ENCODE results near the gene ANKS1B. TPM values are rescaled to one million over a fixed set of nuclear protein-coding genes. Genes with fewer than 3 reads are reported as not detected.

ANKS1B gene
- total and polyA plus RNA-seq, 2 of the 4 experiments (the other 2 are of a cell fraction), result 0.17 to 0.18 TPM

DNA sequence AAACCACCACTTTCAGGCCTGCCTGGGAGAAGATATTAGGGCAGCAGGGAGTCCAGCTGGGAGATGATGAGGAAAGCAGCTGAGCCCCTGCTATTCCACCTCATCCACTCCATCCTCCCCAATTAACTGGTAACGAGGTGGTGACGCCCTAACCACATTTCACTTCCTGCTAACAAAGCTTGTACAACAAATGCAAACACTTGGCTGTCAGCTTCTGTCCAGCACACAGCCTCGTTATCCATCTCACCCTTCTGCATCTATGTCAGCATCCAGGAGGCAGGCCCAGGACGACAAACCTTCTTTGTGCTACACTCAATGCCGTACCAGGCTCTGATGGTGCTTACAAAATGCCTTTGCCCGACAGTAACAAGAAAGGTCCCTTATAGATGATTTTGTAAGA lies 1114.2 kb downstream of the ANKS1B start:
- ChIA-PET CTCF (no interaction called here), POLR2A (ENCODE audit: unreplicated experiment) (no interaction called here)
- Histone ChIP-seq H2BK5ac (ENCODE audit: low read depth, low read length, poor library complexity, severe bottlenecking) (no peak overlapping the region), H3K27ac (ENCODE audit: insufficient read depth, low read length) (no peak overlapping the region), H4K20me1 (ENCODE audit: insufficient read depth, low read length) (no peaks in the 10 kb centered on the region), H4K8ac (ENCODE audit: low read depth in 2 of 2, low read length in 2 of 2) (no peak overlapping the region), H2BK15ac (ENCODE audit: low read depth, low read length) (no peak overlapping the region), H3K18ac (ENCODE audit: low read depth, low read length) (no peak overlapping the region), H3K4me1 (ENCODE audit: control insufficient read depth, insufficient read depth, low read length) (no peaks in the 10 kb centered on the region), H2AK5ac (ENCODE audit: low read depth, low read length) (no peak overlapping the region), H3K4me3 (ENCODE audit: insufficient read depth, low read depth, low read length) (no peak overlapping the region), H3K27me3 (ENCODE audit: control insufficient read depth, insufficient read depth, low read length) (0 out of 2 replicates have a peak, but pooled peaks cover 2% of the 10 kb centered on the region), H2AFZ (replicated peaks; ENCODE audit: low read length, poor library complexity) (no peak overlapping the region), H4K5ac (ENCODE audit: low read depth, low read length) (no peak overlapping the region), H3K23ac (ENCODE audit: low read depth, low read length) (no peak overlapping the region), H3K36me3 (ENCODE audit: control insufficient read depth, insufficient read depth, low read length) (no peaks in the 10 kb centered on the region), H2BK120ac (ENCODE audit: low read depth, low read length) (no peak overlapping the region), H3K56ac (ENCODE audit: extremely low read depth, insufficient read depth, low read length) (no peak overlapping the region), H3K14ac (replicated peaks; ENCODE audit: low read depth, low read length) (no peak overlapping the region), H3K9me3 (ENCODE audit: control insufficient read depth, insufficient read depth, low read length) (no peaks in the 10 kb centered on the region), H3K9ac (ENCODE audit: low read depth, low read length) (no peak overlapping the region), H3K4ac (ENCODE audit: low read depth, low read length) (no peak overlapping the region), H4K91ac (ENCODE audit: insufficient read depth, low read depth, low read length) (no peak overlapping the region), H2AK9ac (replicated peaks; ENCODE audit: low read depth, low read length, poor library complexity) (no peak overlapping the region), H3K4me2 (ENCODE audit: low read depth, low read length) (no peak overlapping the region), H3K79me1 (ENCODE audit: low read depth in 1 of 2, low read length in 2 of 2) (no peaks in the 10 kb centered on the region), H2BK20ac (ENCODE audit: low read depth, low read length) (no peak overlapping the region), H3K9me1 (ENCODE audit: insufficient read depth, low read length) (no peaks in the 10 kb centered on the region)
- BruUV-seq (replicated peaks), result no TSS peak
- TF ChIP-seq, protein P1, sequence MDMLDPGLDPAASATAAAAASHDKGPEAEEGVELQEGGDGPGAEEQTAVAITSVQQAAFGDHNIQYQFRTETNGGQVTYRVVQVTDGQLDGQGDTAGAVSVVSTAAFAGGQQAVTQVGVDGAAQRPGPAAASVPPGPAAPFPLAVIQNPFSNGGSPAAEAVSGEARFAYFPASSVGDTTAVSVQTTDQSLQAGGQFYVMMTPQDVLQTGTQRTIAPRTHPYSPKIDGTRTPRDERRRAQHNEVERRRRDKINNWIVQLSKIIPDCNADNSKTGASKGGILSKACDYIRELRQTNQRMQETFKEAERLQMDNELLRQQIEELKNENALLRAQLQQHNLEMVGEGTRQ (IDR thresholded peaks at IDR 0.05; ENCODE audit: low read depth, low read length), result no peak
- TF ChIP-seq, protein P2, sequence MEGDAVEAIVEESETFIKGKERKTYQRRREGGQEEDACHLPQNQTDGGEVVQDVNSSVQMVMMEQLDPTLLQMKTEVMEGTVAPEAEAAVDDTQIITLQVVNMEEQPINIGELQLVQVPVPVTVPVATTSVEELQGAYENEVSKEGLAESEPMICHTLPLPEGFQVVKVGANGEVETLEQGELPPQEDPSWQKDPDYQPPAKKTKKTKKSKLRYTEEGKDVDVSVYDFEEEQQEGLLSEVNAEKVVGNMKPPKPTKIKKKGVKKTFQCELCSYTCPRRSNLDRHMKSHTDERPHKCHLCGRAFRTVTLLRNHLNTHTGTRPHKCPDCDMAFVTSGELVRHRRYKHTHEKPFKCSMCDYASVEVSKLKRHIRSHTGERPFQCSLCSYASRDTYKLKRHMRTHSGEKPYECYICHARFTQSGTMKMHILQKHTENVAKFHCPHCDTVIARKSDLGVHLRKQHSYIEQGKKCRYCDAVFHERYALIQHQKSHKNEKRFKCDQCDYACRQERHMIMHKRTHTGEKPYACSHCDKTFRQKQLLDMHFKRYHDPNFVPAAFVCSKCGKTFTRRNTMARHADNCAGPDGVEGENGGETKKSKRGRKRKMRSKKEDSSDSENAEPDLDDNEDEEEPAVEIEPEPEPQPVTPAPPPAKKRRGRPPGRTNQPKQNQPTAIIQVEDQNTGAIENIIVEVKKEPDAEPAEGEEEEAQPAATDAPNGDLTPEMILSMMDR (conservative IDR thresholded peaks at IDR 0.05; ENCODE audit: low read depth, low read length), result no peak
- TF ChIP-seq NFE2L2 (IDR thresholded peaks at IDR 0.05; ENCODE audit: low read depth, low read length) (no peak), MXI1 (IDR thresholded peaks at IDR 0.05; ENCODE audit: borderline replicate concordance, low read depth, low read length) (no peak), SMC3 (IDR thresholded peaks at IDR 0.05; ENCODE audit: low read depth, low read length) (no peak), FOS (IDR thresholded peaks at IDR 0.05; ENCODE audit: low read depth, low read length) (no peak), POLR2A (IDR thresholded peaks at IDR 0.05; ENCODE audit: low read depth, low read length) (no peak), CHD1 (IDR thresholded peaks at IDR 0.05; ENCODE audit: low read depth, low read length) (no peak), RCOR1 (IDR thresholded peaks at IDR 0.05; ENCODE audit: insufficient replicate concordance, low read length) (no peak), MAFK (IDR thresholded peaks at IDR 0.05; ENCODE audit: low read depth, low read length) (no peak)
- 0% methylated on average over 2 of the region's 6 CpGs; no CpG with 5 or more reads in 1 of the 2 experiments for WGBS, 2 experiments (ENCODE audit: extremely low coverage in 2 of 2, insufficient read length in 1 of 2)
- intact Hi-C loops (cut with micrococcal nuclease), result no loop called here
- dilution Hi-C loops (cut with HindIII; ENCODE audit: low sequenced_read_pairs, unreplicated experiment), result no loop called here
- in situ Hi-C loops (cut with MboI; ENCODE audit: low sequenced_read_pairs), result no loop called here
- DNase-seq, result no peak
- ATAC-seq (ENCODE audit: low read depth), result no peak

All from IMR-90 (cell line).